Neural progenitor cell (in vitro differentiated cells): ENCODE data around the gene ABCC3. TPM values are rescaled to one million over a fixed set of nuclear protein-coding genes. Genes with fewer than 3 reads are reported as not detected.

ENCODE experiments used
- DNase-seq: peaks from one replicate; pipeline ENCODE4 v3.0.0-alpha.2; 2016; ENCODE audit warnings: low spot score
- H2AFZ ChIP-seq: fragments of 200-600 bp; sonication (generic); replicated peaks from 2 replicates; pipeline ENCODE4 v1.6.1; 2016; ENCODE audit warnings: antibody characterized with exemption
- H3F3A ChIP-seq: fragments of 200-600 bp; sonication (generic); 2 replicates; pipeline ENCODE4 v1.6.1; 2016; ENCODE audit warnings: antibody characterized with exemption, low read depth
- H3K27ac ChIP-seq: fragments of 200-600 bp; sonication (generic); 2 replicates; pipeline ENCODE4 v1.5.1; 2016; ENCODE audit warnings: mild to moderate bottlenecking
- H3K27me3 ChIP-seq: fragments of 200-600 bp; sonication (generic); 2 replicates; pipeline ENCODE4 v1.6.1; 2016; ENCODE audit warnings: mild to moderate bottlenecking, moderate library complexity
- H3K36me3 ChIP-seq: fragments of 200-600 bp; sonication (generic); 2 replicates; pipeline ENCODE4 v1.5.1; 2016
- H3K4me1 ChIP-seq: fragments of 200-600 bp; sonication (generic); 2 replicates; pipeline ENCODE4 v1.6.1; 2016; ENCODE audit warnings: mixed run types
- H3K4me2 ChIP-seq: fragments of 200-600 bp; sonication (generic); 2 replicates; pipeline ENCODE4 v1.6.1; 2016
- H3K4me3 ChIP-seq: fragments of 200-600 bp; sonication (generic); 2 replicates; pipeline ENCODE4 v1.5.1; 2016
- H3K79me2 ChIP-seq: fragments of 200-600 bp; sonication (generic); 2 replicates; pipeline ENCODE4 v1.6.1; 2016; ENCODE audit warnings: low read depth
- H3K9ac ChIP-seq: fragments of 200-600 bp; sonication (generic); 2 replicates; pipeline ENCODE4 v1.6.1; 2016
- H3K9me3 ChIP-seq: fragments of 200-600 bp; sonication (generic); 2 replicates; pipeline ENCODE4 v1.5.1; 2016; ENCODE audit warnings: low read depth
- H4K20me1 ChIP-seq: fragments of 200-600 bp; sonication (generic); 2 replicates; pipeline ENCODE4 v1.6.1; 2016; ENCODE audit warnings: low read depth
- H3K27ac Mint-ChIP-seq: 3 replicates; pipeline ENCODE4 v1.8.0; 2021; ENCODE audit warnings: mixed read lengths
- H3K27me3 Mint-ChIP-seq: 2 replicates; pipeline ENCODE4 v1.8.0; 2022; ENCODE audit warnings: low read depth, mild to moderate bottlenecking, inconsistent platforms, moderate library complexity, mixed read lengths; ENCODE audit not compliant: insufficient read depth
- H3K36me3 Mint-ChIP-seq: 3 replicates; pipeline ENCODE4 v1.8.0; 2021; ENCODE audit warnings: mixed read lengths
- H3K4me1 Mint-ChIP-seq: 3 replicates; pipeline ENCODE4 v1.8.0; 2021; ENCODE audit warnings: mixed read lengths
- H3K4me3 Mint-ChIP-seq: 3 replicates; pipeline ENCODE4 v1.8.0; 2021; ENCODE audit warnings: mild to moderate bottlenecking, moderate library complexity, mixed read lengths
- H3K9me3 Mint-ChIP-seq: 3 replicates; pipeline ENCODE4 v1.8.0; 2020; ENCODE audit warnings: mixed read lengths
- CTCF ChIP-seq: fragments of 200-600 bp; sonication (generic); IDR thresholded peaks from 2 replicates; pipeline ENCODE4 v1.5.1; 2017; ENCODE audit warnings: antibody characterized with exemption, mild to moderate bottlenecking
- EZH2 ChIP-seq: fragments of 200-600 bp; sonication (generic); IDR thresholded peaks from 2 replicates; pipeline ENCODE4 v1.6.1; 2017; ENCODE audit warnings: antibody characterized with exemption, mild to moderate bottlenecking, moderate library complexity
- EZH2phosphoT487 ChIP-seq: fragments of 200-600 bp; sonication (generic); IDR thresholded peaks from 2 replicates; pipeline ENCODE4 v1.6.1; 2017; ENCODE audit warnings: antibody characterized with exemption
- total RNA-seq: library from RNA; depleted of rRNA; stranded (reverse); fragments of >200 nt; gene quantifications from 2 replicates; pipeline ENCODE4 v1.2.3, GENCODE V29; 2015; ENCODE audit warnings: low replicate concordance

The ABCC3 gene
- total RNA-seq, 1 donor from 2014 or later, result not detected

- H3K27ac Mint-ChIP-seq, result no peak overlapping the region
- no peaks in the 10 kb centered on the region for H3K36me3 ChIP-seq
- no peaks in the 10 kb centered on the region for H3K79me2 ChIP-seq
- TF ChIP-seq CTCF (no peak), EZH2phosphoT487 (no peak)
- H3K27ac ChIP-seq, result no peak overlapping the region
- peaks cover 39% of the 10 kb centered on the region for H3K4me1 Mint-ChIP-seq
- no peak overlapping the region for H2AFZ ChIP-seq
- no peak overlapping the region for H3K4me3 ChIP-seq
- peaks cover 5% of the 10 kb centered on the region for H3K4me1 ChIP-seq
- H4K20me1 ChIP-seq, result no peaks in the 10 kb centered on the region
- no peaks in the 10 kb centered on the region for H3F3A ChIP-seq
- H3K4me3 Mint-ChIP-seq, result no peak overlapping the region
- H3K27me3 Mint-ChIP-seq, result peaks cover 14% of the 10 kb centered on the region
- DNase-seq, result no peak
- H3K27me3 ChIP-seq, result no peaks in the 10 kb centered on the region
- no peaks in the 10 kb centered on the region for H3K9me3 Mint-ChIP-seq
- H3K36me3 Mint-ChIP-seq, result no peaks in the 10 kb centered on the region
- no peaks in the 10 kb centered on the region for H3K9me3 ChIP-seq
- no peak overlapping the region for H3K4me2 ChIP-seq
- no peak overlapping the region for H3K9ac ChIP-seq
Observed at GRCh38 chr17:50599606-50600005, 35.1 kb upstream of the ABCC3 start.

GRCh38 chr17:50601823-50602375 lies 32.8 kb upstream of the ABCC3 start:
- H3K9ac ChIP-seq, result no peak overlapping the region
- peaks cover 5% of the 10 kb centered on the region for H3K4me1 ChIP-seq
- TF ChIP-seq EZH2, result no peak
- no peaks in the 10 kb centered on the region for H3F3A ChIP-seq
- H3K36me3 ChIP-seq, result no peaks in the 10 kb centered on the region
- Mint-ChIP-seq H3K4me3 (no peak overlapping the region), H3K36me3 (no peaks in the 10 kb centered on the region), H3K4me1 (peaks cover 34% of the 10 kb centered on the region), H3K9me3 (no peaks in the 10 kb centered on the region), H3K27ac (peak overlapping the region; percentile 81), H3K27me3 (peaks cover 9% of the 10 kb centered on the region)
- H3K27me3 ChIP-seq, result no peaks in the 10 kb centered on the region
- no peak for DNase-seq
- H4K20me1 ChIP-seq, result no peaks in the 10 kb centered on the region
- H2AFZ ChIP-seq, result no peak overlapping the region
- H3K79me2 ChIP-seq, result no peaks in the 10 kb centered on the region
- no peak overlapping the region for H3K4me3 ChIP-seq
- H3K27ac ChIP-seq, result no peak overlapping the region
- no peaks in the 10 kb centered on the region for H3K9me3 ChIP-seq
- H3K4me2 ChIP-seq, result no peak overlapping the region

GRCh38 chr17:50602836-50603235 lies 31.8 kb upstream of the ABCC3 start:
- no peaks in the 10 kb centered on the region for H3K27me3 ChIP-seq
- no peak overlapping the region for H3K4me3 Mint-ChIP-seq
- no peaks in the 10 kb centered on the region for H3K9me3 ChIP-seq
- no peaks in the 10 kb centered on the region for H3F3A ChIP-seq
- no peak overlapping the region for H2AFZ ChIP-seq
- no peak for TF ChIP-seq EZH2
- no peak for TF ChIP-seq CTCF
- TF ChIP-seq EZH2phosphoT487, result no peak
- no peak overlapping the region for H3K27ac Mint-ChIP-seq
- no peaks in the 10 kb centered on the region for H3K9me3 Mint-ChIP-seq
- no peak overlapping the region for H3K27ac ChIP-seq
- no peaks in the 10 kb centered on the region for H3K79me2 ChIP-seq
- peaks cover 5% of the 10 kb centered on the region for H3K4me1 ChIP-seq
- no peak overlapping the region for H3K4me3 ChIP-seq
- DNase-seq, result no peak
- H3K4me1 Mint-ChIP-seq, result peaks cover 34% of the 10 kb centered on the region
- no peak overlapping the region for H3K9ac ChIP-seq
- peaks cover 8% of the 10 kb centered on the region for H3K27me3 Mint-ChIP-seq
- peaks cover 2% of the 10 kb centered on the region for H3K36me3 Mint-ChIP-seq
- H3K36me3 ChIP-seq, result no peaks in the 10 kb centered on the region
- H3K4me2 ChIP-seq, result no peak overlapping the region
- no peaks in the 10 kb centered on the region for H4K20me1 ChIP-seq

GRCh38 chr17:50603340-50603739 lies 31.3 kb upstream of the ABCC3 start:
- Histone ChIP-seq H3K36me3 (no peaks in the 10 kb centered on the region), H3K4me1 (peaks cover 5% of the 10 kb centered on the region), H3K4me2 (no peak overlapping the region), H3K27me3 (no peaks in the 10 kb centered on the region), H3F3A (no peaks in the 10 kb centered on the region), H3K4me3 (no peak overlapping the region), H4K20me1 (no peaks in the 10 kb centered on the region), H3K9me3 (no peaks in the 10 kb centered on the region), H3K27ac (no peak overlapping the region), H3K9ac (no peak overlapping the region), H3K79me2 (no peaks in the 10 kb centered on the region), H2AFZ (no peak overlapping the region)
- Mint-ChIP-seq H3K4me1 (peaks cover 34% of the 10 kb centered on the region), H3K4me3 (no peak overlapping the region), H3K27ac (no peak overlapping the region), H3K27me3 (peaks cover 7% of the 10 kb centered on the region), H3K9me3 (no peaks in the 10 kb centered on the region), H3K36me3 (peaks cover 2% of the 10 kb centered on the region)
- TF ChIP-seq EZH2, result no peak
- no peak for TF ChIP-seq EZH2phosphoT487
- peak; percentile 42 for TF ChIP-seq CTCF
- DNase-seq, result peak; percentile 63
